ENCODE data around the gene OR4D11. TPM values are rescaled to one million over a fixed set of nuclear protein-coding genes. Genes with fewer than 3 reads are reported as not detected.

OR4D11 gene
- total and polyA plus RNA-seq, 9 of the 15 experiments (the other 6 are each of a cell fraction or from before 2014, with no cell fraction given), result not detected

DNA sequence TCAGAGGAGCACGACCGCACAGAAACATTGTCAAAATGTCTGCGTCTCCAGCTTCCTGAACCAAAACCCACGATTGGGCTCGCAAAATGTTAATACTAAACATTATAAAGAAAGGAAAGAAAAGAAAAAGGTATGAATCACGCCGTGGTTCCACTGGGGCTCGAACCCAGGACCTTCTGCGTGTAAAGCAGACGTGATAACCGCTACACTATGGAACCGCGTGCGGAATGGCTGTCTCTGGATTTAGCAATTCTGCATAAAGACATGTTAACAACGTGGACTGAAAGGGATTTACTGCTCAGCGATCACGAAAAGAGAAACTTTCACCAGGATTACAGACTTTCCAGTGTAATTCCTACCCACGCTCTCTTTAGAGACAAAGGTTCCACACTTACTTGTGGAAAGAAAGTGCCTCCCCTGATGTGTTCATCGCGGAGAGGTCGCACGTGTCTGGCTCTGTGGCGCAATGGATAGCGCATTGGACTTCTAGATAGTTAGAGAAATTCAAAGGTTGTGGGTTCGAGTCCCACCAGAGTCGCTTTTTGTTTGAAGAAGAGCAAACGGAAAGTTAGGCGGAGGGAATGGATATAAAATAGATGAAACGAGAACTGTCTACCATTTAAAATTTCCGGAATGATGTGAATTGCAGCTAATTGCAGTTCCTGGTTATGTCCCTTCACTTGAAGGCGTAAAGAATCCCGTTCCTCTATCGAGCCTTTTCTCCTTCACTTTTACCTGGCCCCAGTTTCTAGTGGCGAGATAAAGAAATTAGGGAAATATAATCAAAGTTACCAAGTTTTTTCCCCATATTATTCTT, 47.7 kb downstream of the OR4D11 start (continued):
- no peak for TF ChIP-seq RBM22 (IDR thresholded peaks at IDR 0.05; ENCODE audit: low read depth, low read length, poor library complexity, severe bottlenecking)
- peak in 1 of 2 experiments; percentile 87; a peak in 2 of 4 replicates for TF ChIP-seq TBL1XR1 (IDR thresholded peaks at IDR 0.05; ENCODE audit: low read length in 2 of 2)
- TF ChIP-seq HLTF (IDR thresholded peaks at IDR 0.05), result peak; percentile 34; the same call in 1 of the 2 replicates
- peak; percentile 75 for TF ChIP-seq BCOR (IDR thresholded peaks at IDR 0.05)
- TF ChIP-seq FOXK2 (conservative IDR thresholded peaks at IDR 0.05 in 1 of 2, IDR thresholded peaks at IDR 0.05 in 1 of 2; ENCODE audit: low read depth in 2 of 2), result peak; percentile 51 to 66; a peak in 2 of 4 replicates
- peak; percentile 3 for TF ChIP-seq BRF1 (IDR thresholded peaks at IDR 0.05; ENCODE audit: borderline replicate concordance, extremely low read depth, insufficient read length)
- peak in 1 of 2 experiments; percentile 39; a peak in 1 of 4 replicates for TF ChIP-seq TRIM24 (IDR thresholded peaks at IDR 0.05)
- TF ChIP-seq U2AF2 (optimal IDR thresholded peaks at IDR 0.05; ENCODE audit: low read depth, low read length), result no peak
- no peak; the same call in 1 of the 2 replicates for TF ChIP-seq SUPT5H (IDR thresholded peaks at IDR 0.05)
- TF ChIP-seq HNRNPUL1 (IDR thresholded peaks at IDR 0.05; ENCODE audit: low read length), result no peak
- no peak; the same call in none of the 2 replicates for TF ChIP-seq PKNOX1 (IDR thresholded peaks at IDR 0.05)
- peak; percentile 1; the same call in 1 of the 2 replicates for TF ChIP-seq PHF8 (IDR thresholded peaks at IDR 0.05; ENCODE audit: borderline replicate concordance, low read length)
- TF ChIP-seq PCBP1 (IDR thresholded peaks at IDR 0.05; ENCODE audit: low read depth, low read length, poor library complexity, severe bottlenecking), result no peak
- TF ChIP-seq HEY1 (CRISPR knock-in tag; IDR thresholded peaks at IDR 0.05; ENCODE audit: borderline replicate concordance), result no peak
- no peak for TF ChIP-seq MEIS2 (IDR thresholded peaks at IDR 0.05; ENCODE audit: partially characterized antibody)
- 0 out of 2 replicates have a peak, but pooled peaks have one; percentile 12 for TF ChIP-seq GABPA (tag; conservative IDR thresholded peaks at IDR 0.05; ENCODE audit: low read depth)
- no peak for TF ChIP-seq CHD1 (IDR thresholded peaks at IDR 0.05; ENCODE audit: low read length)
- peak; percentile 37 for TF ChIP-seq TARDBP (IDR thresholded peaks at IDR 0.05)
- no peak for TF ChIP-seq SREBF2 (CRISPR knock-in tag; IDR thresholded peaks at IDR 0.05)
- peak; percentile 65; the same call in 1 of the 2 replicates for TF ChIP-seq ZNF644 (tag; IDR thresholded peaks at IDR 0.05; ENCODE audit: low read depth)
- no peak for TF ChIP-seq BRF2 (IDR thresholded peaks at IDR 0.05; ENCODE audit: borderline replicate concordance, insufficient read depth, insufficient read length)
- peak; percentile 5 for TF ChIP-seq ZFP36 (IDR thresholded peaks at IDR 0.05; ENCODE audit: low read depth, low read length, partially characterized antibody)
- no peak for TF ChIP-seq PCBP2 (IDR thresholded peaks at IDR 0.05; ENCODE audit: low read depth, low read length, poor library complexity, severe bottlenecking)
- TF ChIP-seq ZNF639 (CRISPR knock-in tag; conservative IDR thresholded peaks at IDR 0.05 in 1 of 2, IDR thresholded peaks at IDR 0.05 in 1 of 2), result peak in 1 of 2 experiments; percentile 84; a peak in 2 of 4 replicates
- no peak for TF ChIP-seq ETV1 (tag; conservative IDR thresholded peaks at IDR 0.05; ENCODE audit: low read depth)

Measured in K562 (cell line).